Measurements from ENCODE around the gene HS3ST3B1. TPM values are rescaled to one million over a fixed set of nuclear protein-coding genes. Genes with fewer than 3 reads are reported as not detected.

Gene HS3ST3B1
- total and polyA plus RNA-seq, 2 experiments from 2014 or later, result 8.1 to 17.7 TPM

- TF ChIP-seq EZH2 (IDR thresholded peaks at IDR 0.05; ENCODE audit: low read depth, unreplicated experiment) (no peak), ETS1 (IDR thresholded peaks at IDR 0.05) (no peak), POLR2AphosphoS5 (IDR thresholded peaks at IDR 0.05; ENCODE audit: low read depth) (no peak), CREB1 (CRISPR knock-in tag; IDR thresholded peaks at IDR 0.05; ENCODE audit: low read depth) (no peak), ZNF114 (CRISPR knock-in tag; IDR thresholded peaks at IDR 0.05) (no peak)
- H3K9me2 ChIP-seq (ENCODE audit: insufficient read depth), result no peaks in the 10 kb centered on the region
- Mint-ChIP-seq H3K9me3 (no peaks in the 10 kb centered on the region), H3K27ac (no peak overlapping the region), H3K4me3 (no peak overlapping the region), H3K36me3 (ENCODE audit: low read depth) (no peaks in the 10 kb centered on the region), H3K4me1 (no peaks in the 10 kb centered on the region), H3K27me3 (ENCODE audit: insufficient read depth, low read depth, poor library complexity) (no peaks in the 10 kb centered on the region)
- H3K27me3 ChIP-seq (ENCODE audit: insufficient read depth), result no peaks in the 10 kb centered on the region
- no peaks in the 10 kb centered on the region for H3K79me2 ChIP-seq (replicated peaks; ENCODE audit: insufficient read depth)
- 0 out of 2 replicates have a peak, but pooled peaks cover 4% of the 10 kb centered on the region for H3K36me3 ChIP-seq (ENCODE audit: insufficient read depth)
- no peak overlapping the region for H3K27ac ChIP-seq (ENCODE audit: low read depth)
- peak overlapping the region; percentile 66; the same call in 1 of the 2 replicates for H2AFZ ChIP-seq
- no peaks in the 10 kb centered on the region for H3F3A ChIP-seq (replicated peaks; ENCODE audit: low read depth)
- no peak for DNase-seq (ENCODE audit: low spot score)
- no peaks in the 10 kb centered on the region for H4K20me1 ChIP-seq (replicated peaks; ENCODE audit: insufficient read depth)
- no peak for ATAC-seq
- H3K4me2 ChIP-seq, result no peak overlapping the region
- H3K4me1 ChIP-seq (ENCODE audit: insufficient read depth), result no peaks in the 10 kb centered on the region
- H3K4me3 ChIP-seq, result no peak overlapping the region
These were observed 80.7 kb downstream of the HS3ST3B1 start for GRCh38 chr17:14381606-14382005.

GRCh38 chr17:14387036-14387435 is 86.2 kb downstream of the HS3ST3B1 start:
- DNase-seq (ENCODE audit: low spot score), result no peak
- H3K9me3 Mint-ChIP-seq, result no peaks in the 10 kb centered on the region; the same call in 2 of the 3 replicates
- no peaks in the 10 kb centered on the region for H3K27me3 ChIP-seq (ENCODE audit: insufficient read depth)
- no peaks in the 10 kb centered on the region for H3K9me2 ChIP-seq (ENCODE audit: insufficient read depth)
- no peaks in the 10 kb centered on the region for H3K79me2 ChIP-seq (replicated peaks; ENCODE audit: insufficient read depth)
- peaks cover 14% of the 10 kb centered on the region for H3K4me1 Mint-ChIP-seq
- H2AFZ ChIP-seq, result no peak overlapping the region
- no peaks in the 10 kb centered on the region for H3K27me3 Mint-ChIP-seq (ENCODE audit: insufficient read depth, low read depth, poor library complexity)
- ATAC-seq, result no peak
- H3K27ac Mint-ChIP-seq, result no peak overlapping the region
- no peak overlapping the region for H3K4me3 ChIP-seq
- H3K4me2 ChIP-seq, result no peak overlapping the region
- H3F3A ChIP-seq (replicated peaks; ENCODE audit: low read depth), result no peaks in the 10 kb centered on the region
- no peaks in the 10 kb centered on the region for H3K36me3 Mint-ChIP-seq (ENCODE audit: low read depth)
- 0 out of 2 replicates have a peak, but pooled peaks cover 4% of the 10 kb centered on the region for H3K36me3 ChIP-seq (ENCODE audit: insufficient read depth)
- no peaks in the 10 kb centered on the region for H4K20me1 ChIP-seq (replicated peaks; ENCODE audit: insufficient read depth)
- H3K27ac ChIP-seq (ENCODE audit: low read depth), result no peak overlapping the region
- peaks cover 9% of the 10 kb centered on the region for H3K4me1 ChIP-seq (ENCODE audit: insufficient read depth)
- H3K4me3 Mint-ChIP-seq, result no peak overlapping the region
- TF ChIP-seq ZNF462 (CRISPR knock-in tag; IDR thresholded peaks at IDR 0.05) (no peak), ZNF114 (CRISPR knock-in tag; IDR thresholded peaks at IDR 0.05) (no peak), REST (IDR thresholded peaks at IDR 0.05; ENCODE audit: unreplicated experiment) (no peak), ZNF331 (CRISPR knock-in tag; IDR thresholded peaks at IDR 0.05; ENCODE audit: low read depth) (no peak), POLR2AphosphoS5 (IDR thresholded peaks at IDR 0.05; ENCODE audit: low read depth) (no peak), NANOG (IDR thresholded peaks at IDR 0.05; ENCODE audit: borderline replicate concordance) (no peak)
